Mesendoderm (in vitro differentiated cells): ENCODE data around the gene SUGCT.

Source experiments
- DNase-seq: peaks from one replicate; pipeline ENCODE4 v3.0.0; 2013
- H2AK5ac ChIP-seq: 2 replicates; pipeline ENCODE4 v1.6.1; 2013; ENCODE audit warnings: low read length, inconsistent platforms
- H2BK120ac ChIP-seq: 2 replicates; pipeline ENCODE4 v1.6.1; 2013; ENCODE audit warnings: low read depth, mild to moderate bottlenecking, low read length, moderate library complexity, mixed read lengths
- H2BK15ac ChIP-seq: replicated peaks from 2 replicates; pipeline ENCODE4 v1.6.1; 2013; ENCODE audit warnings: low read depth, mild to moderate bottlenecking, moderate library complexity
- H2BK5ac ChIP-seq: 2 replicates; pipeline ENCODE4 v1.6.1; 2013; ENCODE audit warnings: low read length, inconsistent platforms
- H3K18ac ChIP-seq: 2 replicates; pipeline ENCODE4 v1.6.1; 2013; ENCODE audit warnings: mild to moderate bottlenecking, low read length, mixed read lengths
- H3K23ac ChIP-seq: one replicate; pipeline ENCODE4 v1.6.1; 2013; ENCODE audit warnings: low read length
- H3K27ac ChIP-seq: 2 replicates; pipeline ENCODE4 v1.5.1; 2013; ENCODE audit warnings: low read depth, mild to moderate bottlenecking, inconsistent platforms, low read length, moderate library complexity
- H3K27me3 ChIP-seq: 2 replicates; pipeline ENCODE4 v1.6.1; 2013; ENCODE audit warnings: low read length, control low read depth, mild to moderate bottlenecking, inconsistent platforms; ENCODE audit not compliant: insufficient read depth, poor library complexity
- H3K36me3 ChIP-seq: 2 replicates; pipeline ENCODE4 v1.6.1; 2013; ENCODE audit warnings: low read length, inconsistent platforms; ENCODE audit not compliant: control insufficient read depth, insufficient read depth
- H3K4ac ChIP-seq: one replicate; pipeline ENCODE4 v1.6.1; 2013; ENCODE audit warnings: low read depth, mild to moderate bottlenecking, low read length, moderate library complexity
- H3K4me1 ChIP-seq: 2 replicates; pipeline ENCODE4 v1.6.1; 2013; ENCODE audit warnings: low read depth, low read length, inconsistent platforms; ENCODE audit not compliant: control insufficient read depth
- H3K4me2 ChIP-seq: 2 replicates; pipeline ENCODE4 v1.6.1; 2013; ENCODE audit warnings: low read length
- H3K4me3 ChIP-seq: 2 replicates; pipeline ENCODE4 v1.5.1; 2013; ENCODE audit warnings: mild to moderate bottlenecking, low read length
- H3K56ac ChIP-seq: one replicate; pipeline ENCODE4 v1.6.1; 2013; ENCODE audit warnings: low read length
- H3K79me1 ChIP-seq: 2 replicates; pipeline ENCODE4 v1.6.1; 2013; ENCODE audit warnings: low read length, inconsistent platforms
- H3K79me2 ChIP-seq: 2 replicates; pipeline ENCODE4 v1.6.1; 2013; ENCODE audit warnings: mild to moderate bottlenecking, low read length; ENCODE audit not compliant: control insufficient read depth, insufficient read depth
- H3K9ac ChIP-seq: 2 replicates; pipeline ENCODE4 v1.6.1; 2013; ENCODE audit warnings: low read length, inconsistent platforms
- H4K5ac ChIP-seq: one replicate; pipeline ENCODE4 v1.6.1; 2013; ENCODE audit warnings: low read length
- H4K8ac ChIP-seq: one replicate; pipeline ENCODE4 v1.6.1; 2013; ENCODE audit warnings: low read depth, mild to moderate bottlenecking, control low read depth, low read length, moderate library complexity
- WGBS: extraction: QIAGEN DNeasy Blood & Tissue Kit; methylation state at CpG from one replicate; pipeline ENCODE4 v1.1.7; 2013; ENCODE audit warnings: low lambda C conversion rate, missing lambda C conversion rate; ENCODE audit not compliant: insufficient coverage; ENCODE audit errors: extremely low coverage; 5-methylcytosine and 5-hydroxymethylcytosine counted together

SUGCT gene

DNA sequence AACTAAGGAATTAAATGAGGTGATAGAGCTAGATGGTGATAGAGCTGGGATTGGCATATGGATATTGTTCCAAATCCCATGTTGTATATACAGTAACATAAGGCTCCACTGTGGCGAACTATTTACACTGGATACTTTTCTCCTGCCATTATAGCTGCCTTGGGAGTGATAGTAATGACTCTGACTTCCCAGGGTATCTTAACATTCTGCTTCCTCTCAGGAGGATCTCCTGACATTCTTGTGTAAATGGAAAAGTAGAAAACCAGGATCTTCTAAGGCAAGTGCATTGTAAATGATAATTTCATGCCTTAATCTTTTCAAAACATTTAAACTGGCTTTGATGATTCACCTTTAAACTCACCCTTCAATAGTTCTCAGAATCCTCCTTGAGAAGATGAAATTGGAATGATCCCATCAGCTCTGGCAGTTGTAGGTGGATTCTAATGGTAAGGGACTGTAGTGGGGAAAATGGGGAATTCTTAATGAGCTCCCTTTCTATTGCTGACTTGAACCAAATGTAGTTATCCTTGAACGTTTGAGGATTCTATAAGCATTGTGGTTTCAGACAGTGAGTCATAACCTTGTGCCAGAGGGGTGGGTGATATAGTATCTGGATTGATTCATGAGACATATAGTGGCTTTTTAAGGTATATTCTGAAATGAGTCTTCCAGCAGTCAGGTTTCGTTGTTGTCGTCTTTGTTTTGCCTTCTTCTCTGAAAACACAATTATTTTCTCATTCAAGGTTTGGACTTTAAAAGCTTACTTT lies 450.0 kb downstream of the SUGCT start:
- H3K4me3 ChIP-seq, result no peak overlapping the region
- H3K23ac ChIP-seq, result no peak overlapping the region
- no peaks in the 10 kb centered on the region for H3K79me1 ChIP-seq
- H3K9ac ChIP-seq, result no peak overlapping the region
- no peaks in the 10 kb centered on the region for H3K27me3 ChIP-seq
- H2BK120ac ChIP-seq, result no peak overlapping the region
- H2AK5ac ChIP-seq, result no peak overlapping the region
- H3K36me3 ChIP-seq, result no peaks in the 10 kb centered on the region
- no peak overlapping the region for H3K27ac ChIP-seq
- H3K18ac ChIP-seq, result no peak overlapping the region
- H2BK5ac ChIP-seq, result no peak overlapping the region
- H2BK15ac ChIP-seq, result no peak overlapping the region
- no peak overlapping the region for H4K5ac ChIP-seq
- no peak for DNase-seq
- H3K56ac ChIP-seq, result no peak overlapping the region
- no peak overlapping the region for H4K8ac ChIP-seq
- H3K79me2 ChIP-seq, result no peaks in the 10 kb centered on the region
- no peak overlapping the region for H3K4me2 ChIP-seq
- H3K4ac ChIP-seq, result no peak overlapping the region
- H3K4me1 ChIP-seq, result no peaks in the 10 kb centered on the region
- no CpG with 5 or more reads among the region's 4 CpGs for WGBS

DNA sequence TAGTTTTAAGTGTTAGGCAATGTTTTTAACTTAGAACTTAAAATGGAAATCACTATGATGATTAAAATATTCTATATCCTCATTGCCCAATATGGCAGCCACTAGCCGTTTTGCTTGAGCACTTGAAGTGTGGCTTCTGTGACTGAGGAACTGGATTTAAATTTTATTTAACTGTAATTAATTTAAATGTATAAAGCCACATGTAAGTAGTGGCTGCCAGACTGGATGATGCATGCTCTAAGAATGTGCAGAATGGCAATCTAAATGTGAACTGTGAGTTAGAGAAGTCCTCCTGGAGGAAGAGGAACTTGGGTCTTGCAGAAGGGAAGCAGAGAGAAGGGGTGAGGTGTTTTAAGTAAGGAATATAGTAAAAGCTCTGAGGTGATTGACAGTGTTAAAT lies 451.4 kb downstream of the SUGCT start:
- H3K56ac ChIP-seq, result no peak overlapping the region
- no peak overlapping the region for H3K9ac ChIP-seq
- H3K4me2 ChIP-seq, result no peak overlapping the region
- no CpG with 5 or more reads among the region's 1 CpG for WGBS
- peak; percentile 60 for DNase-seq
- no peak overlapping the region for H2BK120ac ChIP-seq
- H3K79me2 ChIP-seq, result no peaks in the 10 kb centered on the region
- no peaks in the 10 kb centered on the region for H3K36me3 ChIP-seq
- no peak overlapping the region for H3K4me3 ChIP-seq
- H3K79me1 ChIP-seq, result no peaks in the 10 kb centered on the region
- no peak overlapping the region for H2BK15ac ChIP-seq
- H3K27ac ChIP-seq, result no peak overlapping the region
- no peak overlapping the region for H2BK5ac ChIP-seq
- H3K4me1 ChIP-seq, result no peaks in the 10 kb centered on the region
- no peak overlapping the region for H4K8ac ChIP-seq
- H3K27me3 ChIP-seq, result no peaks in the 10 kb centered on the region
- H3K23ac ChIP-seq, result no peak overlapping the region
- H3K18ac ChIP-seq, result no peak overlapping the region
- no peak overlapping the region for H3K4ac ChIP-seq
- H4K5ac ChIP-seq, result no peak overlapping the region
- no peak overlapping the region for H2AK5ac ChIP-seq

- H3K27me3 ChIP-seq, result no peaks in the 10 kb centered on the region
- H3K9ac ChIP-seq, result no peak overlapping the region
- H3K4me2 ChIP-seq, result no peak overlapping the region
- no peak overlapping the region for H3K27ac ChIP-seq
- no peak overlapping the region for H4K5ac ChIP-seq
- no peaks in the 10 kb centered on the region for H3K4me1 ChIP-seq
- H3K79me2 ChIP-seq, result no peaks in the 10 kb centered on the region
- no peak overlapping the region for H3K18ac ChIP-seq
- no peak overlapping the region for H2BK120ac ChIP-seq
- no peak overlapping the region for H3K56ac ChIP-seq
- no peak overlapping the region for H3K4me3 ChIP-seq
- no peak overlapping the region for H3K23ac ChIP-seq
- H4K8ac ChIP-seq, result no peak overlapping the region
- no peak overlapping the region for H2AK5ac ChIP-seq
- no peak for DNase-seq
- no peaks in the 10 kb centered on the region for H3K36me3 ChIP-seq
- no peak overlapping the region for H3K4ac ChIP-seq
- H3K79me1 ChIP-seq, result no peaks in the 10 kb centered on the region
- no peak overlapping the region for H2BK5ac ChIP-seq
- H2BK15ac ChIP-seq, result no peak overlapping the region
Measured at GRCh38 chr7:40587419-40587818, 452.6 kb downstream of the SUGCT start.

DNA sequence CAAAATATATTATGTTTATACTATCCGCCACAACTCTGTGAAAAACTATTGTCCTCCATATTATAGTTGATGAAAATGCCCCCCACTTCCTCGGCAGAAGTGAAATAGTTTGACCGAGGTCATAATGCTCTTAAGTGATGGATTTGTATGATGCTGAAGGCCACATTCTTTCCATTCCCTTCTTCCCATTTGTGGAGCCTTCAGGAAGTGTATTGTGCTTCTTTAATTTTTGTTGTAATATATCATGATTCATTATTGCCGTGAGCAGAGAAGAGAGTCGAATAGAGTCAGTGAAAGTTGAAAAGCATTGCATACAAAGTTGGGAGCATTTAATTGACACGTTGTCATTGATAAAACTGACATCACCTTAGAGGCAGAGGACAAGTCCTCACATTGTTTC lies 460.3 kb downstream of the SUGCT start:
- no CpG with 5 or more reads among the region's 6 CpGs for WGBS
- Histone ChIP-seq H3K56ac (no peak overlapping the region), H4K5ac (no peak overlapping the region), H4K8ac (no peak overlapping the region), H2BK120ac (no peak overlapping the region), H3K9ac (no peak overlapping the region), H3K4me3 (no peak overlapping the region), H3K27me3 (no peaks in the 10 kb centered on the region), H3K79me2 (no peaks in the 10 kb centered on the region), H2AK5ac (no peak overlapping the region), H3K27ac (no peak overlapping the region), H3K18ac (no peak overlapping the region), H3K4me2 (no peak overlapping the region), H3K36me3 (no peaks in the 10 kb centered on the region), H3K23ac (no peak overlapping the region), H3K79me1 (no peaks in the 10 kb centered on the region), H3K4me1 (no peaks in the 10 kb centered on the region), H2BK15ac (no peak overlapping the region), H3K4ac (no peak overlapping the region), H2BK5ac (no peak overlapping the region)
- DNase-seq, result no peak

- no peak for DNase-seq
- no peak overlapping the region for H2BK120ac ChIP-seq
- H4K8ac ChIP-seq, result no peak overlapping the region
- no peak overlapping the region for H3K27ac ChIP-seq
- H3K18ac ChIP-seq, result no peak overlapping the region
- no peak overlapping the region for H3K56ac ChIP-seq
- no peaks in the 10 kb centered on the region for H3K79me2 ChIP-seq
- H4K5ac ChIP-seq, result no peak overlapping the region
- no peak overlapping the region for H2BK5ac ChIP-seq
- H3K4ac ChIP-seq, result no peak overlapping the region
- H3K4me3 ChIP-seq, result no peak overlapping the region
- no peaks in the 10 kb centered on the region for H3K36me3 ChIP-seq
- no peaks in the 10 kb centered on the region for H3K4me1 ChIP-seq
- no peak overlapping the region for H2BK15ac ChIP-seq
- H3K4me2 ChIP-seq, result no peak overlapping the region
- no peak overlapping the region for H3K9ac ChIP-seq
- H3K23ac ChIP-seq, result no peak overlapping the region
- no peak overlapping the region for H2AK5ac ChIP-seq
- WGBS, result no CpG with 5 or more reads among the region's 2 CpGs
- no peaks in the 10 kb centered on the region for H3K79me1 ChIP-seq
- H3K27me3 ChIP-seq, result no peaks in the 10 kb centered on the region
Measured at GRCh38 chr7:40595832-40596231, 461.0 kb downstream of the SUGCT start.

DNA sequence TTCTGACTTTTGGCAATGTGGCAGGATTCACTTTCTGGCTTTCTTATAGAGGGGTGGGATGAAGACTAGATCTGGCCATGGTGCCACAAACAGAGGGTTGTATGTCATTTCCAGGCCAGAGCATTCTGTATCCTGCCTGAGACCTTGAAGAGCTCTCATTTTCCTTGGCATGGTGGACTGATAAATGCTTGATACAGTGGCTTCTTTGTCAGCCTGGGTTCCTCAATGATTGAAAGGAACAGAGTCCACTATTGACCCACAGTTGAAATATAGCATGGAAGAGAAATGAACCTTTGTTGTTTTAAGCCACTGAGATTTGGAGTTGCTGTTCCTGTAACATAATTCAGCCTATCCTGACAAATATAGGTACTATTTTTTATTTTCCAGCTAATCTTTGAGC lies 462.7 kb downstream of the SUGCT start:
- DNase-seq, result no peak
- H2BK5ac ChIP-seq, result no peak overlapping the region

More for the DNA sequence above, 462.7 kb downstream of the SUGCT start:
- H3K4me3 ChIP-seq, result no peak overlapping the region
- H2BK120ac ChIP-seq, result no peak overlapping the region
- H3K79me2 ChIP-seq, result no peaks in the 10 kb centered on the region
- H3K9ac ChIP-seq, result no peak overlapping the region
- H3K4me1 ChIP-seq, result no peaks in the 10 kb centered on the region
- H3K4ac ChIP-seq, result no peak overlapping the region
- H3K27ac ChIP-seq, result no peak overlapping the region
- H3K56ac ChIP-seq, result no peak overlapping the region
- no peak overlapping the region for H2AK5ac ChIP-seq
- H3K36me3 ChIP-seq, result no peaks in the 10 kb centered on the region
- H3K23ac ChIP-seq, result no peak overlapping the region
- no peak overlapping the region for H4K8ac ChIP-seq
- no peak overlapping the region for H3K4me2 ChIP-seq
- H3K79me1 ChIP-seq, result no peaks in the 10 kb centered on the region
- no peaks in the 10 kb centered on the region for H3K27me3 ChIP-seq
- no peak overlapping the region for H3K18ac ChIP-seq
- no peak overlapping the region for H4K5ac ChIP-seq
- no peak overlapping the region for H2BK15ac ChIP-seq
